ENCODE measurements around the gene CFTR.

- no peak for TF ChIP-seq CTCF (IDR thresholded peaks at IDR 0.05)
- no peak for TF ChIP-seq POLR2A (IDR thresholded peaks at IDR 0.05)
Measured at GRCh38 chr7:117715784-117716445, 236.1 kb downstream of the CFTR start.
